ENCODE data around the gene BDKRB2. TPM values are rescaled to one million over a fixed set of nuclear protein-coding genes. Genes with fewer than 3 reads are reported as not detected.

BDKRB2 gene
- total and polyA plus RNA-seq, 9 donors = 0.40 to 3.3 (median 1.9) TPM

DNA sequence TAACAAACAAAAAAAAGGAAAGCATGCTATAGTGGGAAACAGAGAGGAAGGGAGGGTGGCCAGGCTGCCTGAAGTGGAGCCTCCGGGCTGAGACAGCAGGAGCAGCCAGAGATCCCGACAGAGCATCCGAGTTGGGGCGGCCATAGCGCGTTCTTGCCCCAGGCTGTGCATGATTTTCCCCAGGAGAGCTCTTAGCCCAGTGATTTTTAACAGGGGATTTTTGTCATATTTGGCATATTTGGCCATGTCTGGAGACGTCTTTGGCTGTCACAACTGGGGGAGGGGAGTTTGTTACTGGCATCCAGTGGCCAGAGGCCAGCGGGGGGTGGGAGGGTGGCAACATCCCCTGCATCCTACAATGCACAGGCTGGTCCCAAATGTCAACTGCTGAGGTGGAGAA lies 74.9 kb downstream of the BDKRB2 start:
- H3K4me3 ChIP-seq = no peak overlapping the region
- H3K9me3 ChIP-seq = no peaks in the 10 kb centered on the region
- no peaks in the 10 kb centered on the region for H3K4me1 ChIP-seq (ENCODE audit: insufficient read depth)
- DNase-seq = no peak
- intact Hi-C loops (cut with DNase I) = loop anchor here (5.0 to 10.0 kb wide), 5 partner anchors 177 to 715 kb away; no protein-coding TSS in a partner anchor
- no peaks in the 10 kb centered on the region for H3K27me3 ChIP-seq
- H3K36me3 ChIP-seq = no peaks in the 10 kb centered on the region
- 68 to 69% (median 69%) methylated on average over 8 of the region's 8 CpGs for WGBS, 3 donors
- TF ChIP-seq, protein P1, sequence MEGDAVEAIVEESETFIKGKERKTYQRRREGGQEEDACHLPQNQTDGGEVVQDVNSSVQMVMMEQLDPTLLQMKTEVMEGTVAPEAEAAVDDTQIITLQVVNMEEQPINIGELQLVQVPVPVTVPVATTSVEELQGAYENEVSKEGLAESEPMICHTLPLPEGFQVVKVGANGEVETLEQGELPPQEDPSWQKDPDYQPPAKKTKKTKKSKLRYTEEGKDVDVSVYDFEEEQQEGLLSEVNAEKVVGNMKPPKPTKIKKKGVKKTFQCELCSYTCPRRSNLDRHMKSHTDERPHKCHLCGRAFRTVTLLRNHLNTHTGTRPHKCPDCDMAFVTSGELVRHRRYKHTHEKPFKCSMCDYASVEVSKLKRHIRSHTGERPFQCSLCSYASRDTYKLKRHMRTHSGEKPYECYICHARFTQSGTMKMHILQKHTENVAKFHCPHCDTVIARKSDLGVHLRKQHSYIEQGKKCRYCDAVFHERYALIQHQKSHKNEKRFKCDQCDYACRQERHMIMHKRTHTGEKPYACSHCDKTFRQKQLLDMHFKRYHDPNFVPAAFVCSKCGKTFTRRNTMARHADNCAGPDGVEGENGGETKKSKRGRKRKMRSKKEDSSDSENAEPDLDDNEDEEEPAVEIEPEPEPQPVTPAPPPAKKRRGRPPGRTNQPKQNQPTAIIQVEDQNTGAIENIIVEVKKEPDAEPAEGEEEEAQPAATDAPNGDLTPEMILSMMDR (IDR thresholded peaks at IDR 0.05) = no peak
- no peak for TF ChIP-seq EP300 (IDR thresholded peaks at IDR 0.05)
- no peak for TF ChIP-seq POLR2A (IDR thresholded peaks at IDR 0.05)
- no peak overlapping the region for H3K27ac ChIP-seq

DNA sequence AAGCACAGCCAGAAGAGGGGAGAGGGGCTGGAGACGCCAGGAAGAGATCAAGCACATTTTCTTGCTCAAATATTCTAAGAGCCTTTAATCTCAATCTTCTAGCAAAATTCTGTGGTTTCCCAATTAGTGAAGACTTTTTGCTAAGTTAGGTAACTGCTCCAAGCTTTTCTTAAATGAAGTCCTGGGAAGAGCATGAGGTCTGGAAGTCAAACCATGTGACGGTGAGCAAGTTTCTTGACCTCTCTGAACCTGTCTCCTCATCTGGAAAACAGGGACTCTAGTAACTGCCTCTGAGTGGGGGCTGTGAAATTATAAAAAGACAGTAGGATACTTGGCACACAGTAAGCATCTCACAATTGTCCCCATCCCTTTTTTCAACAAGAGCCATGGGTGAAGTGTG lies 75.5 kb downstream of the BDKRB2 start:
- Histone ChIP-seq H3K4me3 (no peak overlapping the region), H3K9me3 (no peaks in the 10 kb centered on the region), H3K27me3 (no peaks in the 10 kb centered on the region), H3K36me3 (no peaks in the 10 kb centered on the region), H3K4me1 (ENCODE audit: insufficient read depth) (no peaks in the 10 kb centered on the region), H3K27ac (no peak overlapping the region)
- TF ChIP-seq EP300 (IDR thresholded peaks at IDR 0.05) = no peak
- intact Hi-C loops (cut with DNase I) = no loop called here
- no peak for DNase-seq
- 87 to 97% (median 90%) methylated on average over 2 of the region's 2 CpGs for whole genome bisulfite sequencing, 3 donors

DNA sequence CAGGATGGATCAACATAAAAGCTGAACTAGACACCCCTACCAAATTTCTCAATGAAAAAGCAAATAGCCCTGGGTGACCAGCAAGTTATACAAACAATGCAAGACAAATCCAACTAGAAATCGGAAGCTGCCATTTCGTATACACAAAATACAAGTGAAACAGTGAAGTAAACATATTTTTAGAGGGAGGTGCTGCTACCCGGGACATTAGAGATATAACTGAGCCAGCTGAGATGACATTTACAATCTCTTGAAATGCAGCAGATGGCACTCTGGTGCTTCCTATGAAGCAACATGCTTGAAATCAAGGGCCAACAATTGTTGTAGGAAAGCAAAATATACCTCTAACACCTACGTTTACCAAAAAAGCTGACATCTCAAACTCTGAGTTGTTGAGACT lies 76.8 kb downstream of the BDKRB2 start:
- intact Hi-C loops (cut with DNase I) = no loop called here
- TF ChIP-seq EP300 (IDR thresholded peaks at IDR 0.05) (no peak), POLR2A (IDR thresholded peaks at IDR 0.05) (no peak)
- TF ChIP-seq, protein P1 (IDR thresholded peaks at IDR 0.05) = no peak
- no peak for DNase-seq
- H3K36me3 ChIP-seq = no peaks in the 10 kb centered on the region
- no peaks in the 10 kb centered on the region for H3K9me3 ChIP-seq
- H3K4me1 ChIP-seq (ENCODE audit: insufficient read depth) = no peaks in the 10 kb centered on the region
- WGBS, 3 donors = 21 to 33% (median 21%) methylated on average over 4 of the region's 4 CpGs
- H3K27me3 ChIP-seq = no peaks in the 10 kb centered on the region
- no peak overlapping the region for H3K27ac ChIP-seq
- no peak overlapping the region for H3K4me3 ChIP-seq

DNA sequence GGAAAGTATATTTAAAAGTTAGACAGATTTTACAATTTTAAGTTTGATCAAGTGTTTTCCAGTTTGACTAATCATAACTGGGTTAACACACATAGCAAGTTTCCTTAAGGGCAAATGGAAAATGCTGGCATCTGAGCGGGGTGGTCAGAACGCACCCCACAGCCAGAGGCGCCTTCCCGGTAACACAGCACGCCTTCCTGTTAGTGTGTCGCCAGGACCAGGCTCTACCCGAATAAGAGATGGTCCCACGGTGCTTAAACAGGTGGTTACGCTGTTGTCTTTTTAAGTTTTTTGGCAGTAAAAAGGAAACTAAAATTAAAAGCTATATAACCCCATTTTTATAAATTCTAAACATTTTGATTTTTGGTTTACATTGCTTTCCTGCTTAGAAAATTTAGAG lies 79.4 kb downstream of the BDKRB2 start:
- DNase-seq = no peak
- no peaks in the 10 kb centered on the region for H3K27me3 ChIP-seq
- H3K27ac ChIP-seq = no peak overlapping the region
- no peaks in the 10 kb centered on the region for H3K9me3 ChIP-seq
- TF ChIP-seq, protein P1 (IDR thresholded peaks at IDR 0.05) = no peak
- TF ChIP-seq POLR2A (IDR thresholded peaks at IDR 0.05) = no peak
- TF ChIP-seq EP300 (IDR thresholded peaks at IDR 0.05) = no peak
- intact Hi-C loops (cut with DNase I) = no loop called here
- H3K36me3 ChIP-seq = no peaks in the 10 kb centered on the region
- H3K4me1 ChIP-seq (ENCODE audit: insufficient read depth) = no peaks in the 10 kb centered on the region
- H3K4me3 ChIP-seq = no peak overlapping the region
- WGBS, 3 donors = 88 to 93% (median 91%) methylated on average over 9 of the region's 9 CpGs

DNA sequence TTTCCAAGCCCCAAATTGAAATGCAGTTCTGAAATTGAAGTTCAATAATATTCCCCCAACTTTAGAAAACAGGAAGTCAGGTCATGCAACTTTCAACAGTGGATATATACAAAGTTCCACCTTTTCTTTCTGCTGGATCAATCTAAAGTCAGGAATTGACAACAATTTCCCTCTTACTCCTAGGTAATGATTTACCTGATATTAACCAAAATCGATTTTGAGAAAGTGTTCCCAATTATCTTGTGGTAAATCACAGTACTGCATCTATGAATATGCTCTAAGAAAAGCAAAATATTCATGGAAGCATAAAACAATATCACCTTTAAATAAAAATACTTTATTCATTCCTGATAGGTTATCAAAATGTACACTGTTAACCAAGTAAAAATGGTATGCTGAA lies 79.8 kb downstream of the BDKRB2 start:
- Histone ChIP-seq H3K9me3 (no peaks in the 10 kb centered on the region), H3K27me3 (no peaks in the 10 kb centered on the region), H3K4me3 (no peak overlapping the region), H3K27ac (no peak overlapping the region), H3K36me3 (no peaks in the 10 kb centered on the region), H3K4me1 (ENCODE audit: insufficient read depth) (no peaks in the 10 kb centered on the region)
- 71 to 81% (median 73%) methylated on average over 1 of the region's 1 CpG for WGBS, 3 donors
- TF ChIP-seq POLR2A (IDR thresholded peaks at IDR 0.05) (no peak), EP300 (IDR thresholded peaks at IDR 0.05) (no peak)
- TF ChIP-seq, protein P1 (IDR thresholded peaks at IDR 0.05) = no peak
- no peak for DNase-seq
- intact Hi-C loops (cut with DNase I) = no loop called here

Data from ovary (tissue), 9 donors.